ENCODE data around the gene KRTAP5-8.
"Not testable (repeated sequence)": the region's sequence is repeated elsewhere in the genome, so short reads cannot be mapped to it uniquely, and the experiment has no call there.

- not testable (repeated sequence) for TF ChIP-seq ELF4 (IDR thresholded peaks at IDR 0.05); BHLHE40 (IDR thresholded peaks at IDR 0.05; ENCODE audit: borderline replicate concordance); ZNF384 (IDR thresholded peaks at IDR 0.05); SUZ12 (IDR thresholded peaks at IDR 0.05); NFRKB (IDR thresholded peaks at IDR 0.05); SP1 (IDR thresholded peaks at IDR 0.05); FOXM1 (IDR thresholded peaks at IDR 0.05; ENCODE audit: borderline replicate concordance); HDGF (IDR thresholded peaks at IDR 0.05; ENCODE audit: borderline replicate concordance); TARDBP (IDR thresholded peaks at IDR 0.05); FOXK2 (IDR thresholded peaks at IDR 0.05); PKNOX1 (IDR thresholded peaks at IDR 0.05); FOXA1 (IDR thresholded peaks at IDR 0.05); L3MBTL2 (conservative IDR thresholded peaks at IDR 0.05); ARNT (IDR thresholded peaks at IDR 0.05)
Measured at GRCh38 chr11:71534711-71535608, 2.9 kb upstream of the KRTAP5-8 start.
